GM19463 (cell line): ENCODE data around the gene PRKN.
"Not testable (repeated sequence)": the region's sequence is repeated elsewhere in the genome, so short reads cannot be mapped to it uniquely, and the experiment has no call there.

Experiments
- ATAC-seq: cut with Tn5 transposase; IDR thresholded peaks from one replicate; pipeline ENCODE4 v1.9.1; 2021; ENCODE audit warnings: mild to moderate bottlenecking, moderate library complexity; ENCODE audit not compliant: unreplicated experiment

Gene PRKN

GRCh38 chr6:161315246-161315917 lies 1412.2 kb downstream of the PRKN start:
- ATAC-seq: not testable (repeated sequence)

- not testable (repeated sequence) for ATAC-seq
Observed at GRCh38 chr6:161314541-161315245, 1412.9 kb downstream of the PRKN start.

- no peak for ATAC-seq
Observed at GRCh38 chr6:161313940-161314509, 1413.5 kb downstream of the PRKN start.

- not testable (repeated sequence) for ATAC-seq
Observed at GRCh38 chr6:161313475-161313874, 1414.1 kb downstream of the PRKN start.

GRCh38 chr6:161309774-161310173 lies 1417.8 kb downstream of the PRKN start:
- not testable (repeated sequence) for ATAC-seq

- no peak for ATAC-seq
Observed at GRCh38 chr6:161308075-161308655, 1419.4 kb downstream of the PRKN start.

- ATAC-seq: no peak
Observed at GRCh38 chr6:161305860-161306259, 1421.7 kb downstream of the PRKN start.

- no peak for ATAC-seq
Observed at GRCh38 chr6:161303628-161304340, 1423.8 kb downstream of the PRKN start.

GRCh38 chr6:161302949-161303348 lies 1424.6 kb downstream of the PRKN start:
- no peak for ATAC-seq

GRCh38 chr6:161301338-161301737 lies 1426.2 kb downstream of the PRKN start:
- no peak for ATAC-seq

- ATAC-seq: no peak
Observed at GRCh38 chr6:161300823-161301222, 1426.7 kb downstream of the PRKN start.

- ATAC-seq: no peak
Observed at GRCh38 chr6:161299726-161300125, 1427.8 kb downstream of the PRKN start.
